Neuron (in vitro differentiated cells): ENCODE data around the gene EML3.
"Not testable (repeated sequence)": the region's sequence is repeated elsewhere in the genome, so short reads cannot be mapped to it uniquely, and the experiment has no call there.

ENCODE experiments used
- H2AFZ ChIP-seq: one replicate; pipeline ENCODE4 v1.6.1; 2013; ENCODE audit warnings: low read depth, mild to moderate bottlenecking, inconsistent platforms, low read length, moderate library complexity
- H3K27me3 ChIP-seq: one replicate; pipeline ENCODE4 v1.6.1; 2013; ENCODE audit warnings: low read length; ENCODE audit not compliant: insufficient read depth
- H3K36me3 ChIP-seq: one replicate; pipeline ENCODE4 v1.6.1; 2013; ENCODE audit warnings: low read length; ENCODE audit not compliant: insufficient read depth
- H3K4me1 ChIP-seq: one replicate; pipeline ENCODE4 v1.6.1; 2013; ENCODE audit warnings: low read length; ENCODE audit not compliant: insufficient read depth
- H3K4me3 ChIP-seq: 2 replicates; pipeline ENCODE4 v1.5.1; 2013; ENCODE audit warnings: mild to moderate bottlenecking, low read length, moderate library complexity
- H3K9me3 ChIP-seq: one replicate; pipeline ENCODE4 v1.6.1; 2013; ENCODE audit warnings: low read length

The EML3 gene

GRCh38 chr11:62580959-62581715 is 31.4 kb downstream of the EML3 start:
- no peaks in the 10 kb centered on the region for H3K27me3 ChIP-seq
- no peak overlapping the region for H3K4me3 ChIP-seq
- no peak overlapping the region for H2AFZ ChIP-seq
- H3K36me3 ChIP-seq: peaks cover 54% of the 10 kb centered on the region
- H3K4me1 ChIP-seq: no peaks in the 10 kb centered on the region
- no peaks in the 10 kb centered on the region for H3K9me3 ChIP-seq

- no peaks in the 10 kb centered on the region for H3K9me3 ChIP-seq
- H2AFZ ChIP-seq: no peak overlapping the region
- peaks cover 15% of the 10 kb centered on the region for H3K4me1 ChIP-seq
- no peak overlapping the region for H3K4me3 ChIP-seq
- H3K36me3 ChIP-seq: peaks cover 52% of the 10 kb centered on the region
- H3K27me3 ChIP-seq: no peaks in the 10 kb centered on the region
These were observed 33.3 kb downstream of the EML3 start for GRCh38 chr11:62579252-62579651.

GRCh38 chr11:62578541-62578940 is 34.0 kb downstream of the EML3 start:
- Histone ChIP-seq H3K27me3 (no peaks in the 10 kb centered on the region), H3K4me3 (no peak overlapping the region), H3K9me3 (no peaks in the 10 kb centered on the region), H2AFZ (no peak overlapping the region), H3K36me3 (peaks cover 46% of the 10 kb centered on the region), H3K4me1 (peaks cover 17% of the 10 kb centered on the region)

DNA sequence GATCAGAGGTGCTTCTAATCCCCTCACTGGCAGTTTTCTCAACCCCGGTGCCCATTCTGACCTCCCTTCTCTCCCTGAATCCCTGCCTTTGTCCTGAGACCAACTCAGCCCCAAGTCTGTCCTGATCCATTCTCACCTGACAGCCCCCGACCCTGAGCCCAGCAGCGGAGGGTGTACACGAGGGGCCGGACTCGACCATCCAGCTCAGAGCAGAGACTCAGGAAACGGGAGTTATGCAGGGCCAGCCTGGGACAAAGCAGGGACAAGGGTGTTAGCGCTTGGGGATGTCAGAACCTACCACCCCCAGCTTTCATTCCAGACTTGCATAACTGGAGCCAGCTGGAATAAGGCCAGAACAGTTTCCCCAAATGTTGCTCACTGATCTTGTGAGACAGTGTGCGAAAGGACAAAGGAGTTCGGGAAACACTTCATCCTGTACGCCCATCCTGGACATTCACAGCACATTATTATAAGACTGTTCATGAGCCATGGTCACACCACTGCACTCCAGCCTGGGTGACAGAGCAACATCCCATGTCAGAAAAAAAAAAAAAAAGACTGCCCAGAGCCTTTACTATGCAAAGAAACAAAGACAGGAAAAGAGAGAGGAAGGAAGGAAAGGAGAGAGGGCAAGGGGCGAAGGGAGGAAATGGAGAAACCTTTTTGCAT is 35.4 kb downstream of the EML3 start:
- Histone ChIP-seq H3K27me3 (no peaks in the 10 kb centered on the region), H3K4me3 (no peak overlapping the region), H3K36me3 (peaks cover 40% of the 10 kb centered on the region)

GRCh38 chr11:62575837-62576236 is 36.7 kb downstream of the EML3 start:
- no peaks in the 10 kb centered on the region for H3K9me3 ChIP-seq
- no peaks in the 10 kb centered on the region for H3K27me3 ChIP-seq
- no peak overlapping the region for H3K4me3 ChIP-seq
- no peak overlapping the region for H2AFZ ChIP-seq
- peaks cover 45% of the 10 kb centered on the region for H3K36me3 ChIP-seq
- H3K4me1 ChIP-seq: peaks cover 29% of the 10 kb centered on the region

More for the DNA sequence above, 35.4 kb downstream of the EML3 start:
- no peaks in the 10 kb centered on the region for H3K9me3 ChIP-seq
- peaks cover 24% of the 10 kb centered on the region for H3K4me1 ChIP-seq
- H2AFZ ChIP-seq: no peak overlapping the region

GRCh38 chr11:62575156-62575555 is 37.4 kb downstream of the EML3 start:
- Histone ChIP-seq H2AFZ (no peak overlapping the region), H3K9me3 (no peaks in the 10 kb centered on the region), H3K27me3 (no peaks in the 10 kb centered on the region), H3K36me3 (peaks cover 51% of the 10 kb centered on the region), H3K4me1 (peaks cover 29% of the 10 kb centered on the region), H3K4me3 (no peak overlapping the region)

DNA sequence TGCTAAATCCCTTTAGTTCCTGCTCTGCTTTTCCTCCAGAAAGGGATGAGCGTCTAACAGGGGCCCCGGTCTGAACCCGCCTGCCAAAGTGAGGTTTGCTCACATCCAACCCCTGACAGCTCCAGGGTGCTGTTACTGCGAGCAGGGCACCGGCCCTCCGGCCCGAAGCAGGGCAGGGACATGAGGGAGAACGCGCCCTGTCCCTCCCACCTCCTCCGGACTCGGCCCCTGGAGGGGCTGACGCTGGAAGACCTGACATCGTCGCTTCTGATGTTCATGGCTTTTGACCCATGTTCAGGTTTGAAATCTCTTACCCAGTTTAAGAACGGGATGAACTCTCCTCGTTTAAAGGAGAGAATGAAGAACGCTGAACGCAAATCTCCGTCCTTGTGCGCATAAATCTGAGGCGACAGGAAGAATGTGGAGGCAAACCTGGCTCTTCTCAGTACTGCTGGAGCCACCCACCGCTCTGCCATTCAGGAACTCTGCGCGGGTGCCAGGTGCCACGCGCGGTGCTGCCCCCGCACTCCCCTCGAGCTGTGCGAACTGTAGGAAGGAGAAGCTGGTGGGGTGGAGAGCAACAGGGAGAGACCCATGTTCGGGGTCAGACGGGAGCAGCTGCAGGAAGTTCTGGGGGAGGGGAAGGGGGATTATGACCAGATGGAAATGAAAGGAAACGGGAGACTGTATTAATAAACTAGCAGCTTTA is 38.1 kb downstream of the EML3 start:
- peaks cover 29% of the 10 kb centered on the region for H3K4me1 ChIP-seq
- peak overlapping the region; percentile 13 for H2AFZ ChIP-seq
- H3K27me3 ChIP-seq: no peaks in the 10 kb centered on the region
- peaks cover 54% of the 10 kb centered on the region for H3K36me3 ChIP-seq
- H3K9me3 ChIP-seq: no peaks in the 10 kb centered on the region
- H3K4me3 ChIP-seq: peak overlapping the region; percentile 89

GRCh38 chr11:62573592-62574362 is 38.8 kb downstream of the EML3 start, which contains the start of gene EEF1G:
Gene EEF1G (minus strand): TSS chr11:62573891. CDS start chr11:62573842, 49 bp downstream.
- Histone ChIP-seq H2AFZ (peak within 1 kb of the TSS; percentile 15), H3K9me3 (no peaks in the 10 kb centered on the region), H3K4me3 (peak within 1 kb of the TSS; percentile 89), H3K27me3 (no peaks in the 10 kb centered on the region), H3K4me1 (peaks cover 29% of the 10 kb centered on the region), H3K36me3 (peaks cover 52% of the 10 kb centered on the region)

DNA sequence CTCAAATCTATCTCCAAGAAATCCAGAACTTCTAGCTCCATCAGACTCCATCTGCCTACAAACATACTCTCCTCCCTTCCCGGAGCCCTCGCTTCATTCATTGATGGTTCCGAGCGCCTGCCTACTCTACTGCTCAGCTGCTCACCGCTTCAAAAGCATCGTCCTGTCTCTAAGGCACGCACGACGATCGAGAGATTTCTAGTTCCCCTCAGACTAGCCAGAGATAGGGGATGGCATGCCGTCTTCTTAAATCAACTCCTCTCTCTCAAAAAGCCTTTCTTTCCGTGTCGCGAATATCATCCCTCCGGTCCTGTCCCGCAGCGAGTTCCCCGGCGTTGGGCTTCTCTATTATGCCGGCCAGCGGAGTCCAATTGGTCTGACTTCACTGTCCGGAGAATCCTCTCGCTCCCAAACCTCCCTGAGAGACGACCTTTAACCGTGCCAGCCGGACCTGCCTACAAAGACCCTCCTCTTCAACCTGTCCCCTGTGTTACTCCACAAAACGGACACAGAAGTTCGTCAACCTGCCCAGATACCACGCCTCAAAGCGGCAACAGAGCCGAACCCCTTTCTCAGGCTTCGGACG is 39.5 kb downstream of the EML3 start:
- H3K27me3 ChIP-seq: no peaks in the 10 kb centered on the region
- H3K4me3 ChIP-seq: peak overlapping the region; percentile 89
- peaks cover 29% of the 10 kb centered on the region for H3K4me1 ChIP-seq
- H3K9me3 ChIP-seq: no peaks in the 10 kb centered on the region
- H3K36me3 ChIP-seq: peaks cover 54% of the 10 kb centered on the region
- peak overlapping the region; percentile 15 for H2AFZ ChIP-seq

DNA sequence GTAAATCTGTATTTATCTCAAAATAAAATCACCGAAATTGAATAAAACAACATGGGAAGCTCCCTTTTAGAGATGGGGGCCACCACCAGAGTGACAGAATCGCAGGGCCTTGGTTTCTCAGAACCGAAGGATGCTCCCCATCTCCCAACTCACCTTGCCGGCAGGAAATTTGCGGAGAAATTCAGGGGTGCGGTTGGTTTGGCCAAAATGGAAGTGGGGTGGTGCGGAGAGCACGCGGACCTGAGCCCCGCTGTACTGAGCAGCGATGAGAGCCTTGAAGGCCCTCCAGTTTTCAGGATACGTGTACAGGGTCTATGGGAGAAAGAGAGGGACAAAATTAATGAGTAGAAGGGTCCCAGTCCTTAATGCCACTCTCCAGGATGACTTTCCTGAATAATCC is 40.1 kb downstream of the EML3 start:
- Histone ChIP-seq H3K27me3 (no peaks in the 10 kb centered on the region), H3K36me3 (peaks cover 56% of the 10 kb centered on the region), H3K4me1 (peaks cover 29% of the 10 kb centered on the region), H3K4me3 (peak overlapping the region; percentile 89), H2AFZ (no peak overlapping the region), H3K9me3 (no peaks in the 10 kb centered on the region)

DNA sequence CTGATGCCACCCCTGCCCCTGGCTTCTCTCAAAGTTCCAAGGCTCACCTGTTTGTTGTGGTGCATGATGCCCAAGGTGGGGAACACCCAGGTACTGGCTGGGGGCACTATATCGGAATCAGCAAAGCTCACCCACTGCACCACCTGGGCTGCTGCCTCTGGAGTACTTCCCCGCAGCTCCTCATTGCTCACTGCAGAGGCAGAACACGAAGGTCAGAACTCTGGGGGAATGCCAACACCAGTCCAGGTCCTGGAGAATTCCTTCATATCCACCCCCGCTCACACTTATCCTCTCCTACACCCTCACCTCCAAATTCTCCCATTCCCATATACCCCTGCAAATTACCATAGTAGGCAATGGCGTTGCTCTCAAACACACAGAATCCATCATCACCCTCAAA is 41.1 kb downstream of the EML3 start:
- H3K9me3 ChIP-seq, H3K27me3 ChIP-seq, H3K4me3 ChIP-seq, H2AFZ ChIP-seq: not testable (repeated sequence)
- peaks cover 57% of the 10 kb centered on the region for H3K36me3 ChIP-seq
- H3K4me1 ChIP-seq: peaks cover 29% of the 10 kb centered on the region

GRCh38 chr11:62570903-62571302 is 41.7 kb downstream of the EML3 start:
- H2AFZ ChIP-seq, H3K9me3 ChIP-seq, H3K4me3 ChIP-seq, H3K27me3 ChIP-seq: not testable (repeated sequence)
- peaks cover 57% of the 10 kb centered on the region for H3K36me3 ChIP-seq
- H3K4me1 ChIP-seq: peaks cover 29% of the 10 kb centered on the region
